ENCODE results near the gene CAPN12.
A peak's percentile ranks its signal among the peaks of the same experiment; 100 is the strongest.
"Not testable (repeated sequence)": the region's sequence is repeated elsewhere in the genome, so short reads cannot be mapped to it uniquely, and the experiment has no call there.

CAPN12 gene

GRCh38 chr19:38770228-38770948 lies 26.1 kb upstream of the CAPN12 start:
- DNase-seq: not testable (repeated sequence)

GRCh38 chr19:38769635-38770211 lies 25.4 kb upstream of the CAPN12 start:
- DNase-seq: peak; percentile 90

GRCh38 chr19:38766276-38767047 lies 22.2 kb upstream of the CAPN12 start:
- no peak for DNase-seq

- no peak for DNase-seq
Observed at GRCh38 chr19:38765214-38765613, 20.9 kb upstream of the CAPN12 start.

GRCh38 chr19:38763795-38764220 lies 19.5 kb upstream of the CAPN12 start:
- no peak for DNase-seq

GRCh38 chr19:38761884-38762389 lies 17.7 kb upstream of the CAPN12 start:
- DNase-seq: not testable (repeated sequence)

- DNase-seq: not testable (repeated sequence)
Observed at GRCh38 chr19:38760805-38761517, 16.7 kb upstream of the CAPN12 start.

GRCh38 chr19:38759590-38760003 lies 15.3 kb upstream of the CAPN12 start:
- DNase-seq: no peak

- not testable (repeated sequence) for DNase-seq
Observed at GRCh38 chr19:38754196-38754595, 9.9 kb upstream of the CAPN12 start.

- DNase-seq: not testable (repeated sequence)
Observed at GRCh38 chr19:38753783-38754182, 9.5 kb upstream of the CAPN12 start.

GRCh38 chr19:38745316-38745715 lies 1.0 kb upstream of the CAPN12 start:
- DNase-seq: no peak

- DNase-seq: no peak
Observed at GRCh38 chr19:38744874-38745273, 600 bp upstream of the CAPN12 start.

- DNase-seq: no peak
Observed at GRCh38 chr19:38743394-38744297, 628 bp downstream of the CAPN12 start.

GRCh38 chr19:38742906-38743305 lies 1.4 kb downstream of the CAPN12 start:
- no peak for DNase-seq

- no peak for DNase-seq
Observed at GRCh38 chr19:38742296-38742695, 2.0 kb downstream of the CAPN12 start.

GRCh38 chr19:38741670-38742069 lies 2.6 kb downstream of the CAPN12 start:
- no peak for DNase-seq

GRCh38 chr19:38740932-38741331 lies 3.3 kb downstream of the CAPN12 start:
- no peak for DNase-seq

GRCh38 chr19:38740257-38740592 lies 4.0 kb downstream of the CAPN12 start:
- DNase-seq: no peak

- DNase-seq: no peak
Observed at GRCh38 chr19:38739440-38740256, 4.6 kb downstream of the CAPN12 start.

- no peak for DNase-seq
Observed at GRCh38 chr19:38737921-38738737, 6.1 kb downstream of the CAPN12 start.
